GM12873 (cell line): ENCODE measurements around the gene HEXD.

Experiments used
- CTCF ChIP-seq: IDR thresholded peaks from 2 replicates; pipeline ENCODE4 v1.5.1; 2012; ENCODE audit warnings: low read depth, mild to moderate bottlenecking, moderate library complexity, low read length, control low read depth; ENCODE audit not compliant: insufficient read depth; ENCODE audit errors: missing control alignments

HEXD gene

GRCh38 chr17:82407255-82407654, 10.9 kb upstream of the HEXD start:
- no peak for TF ChIP-seq CTCF

GRCh38 chr17:82408288-82408937, 9.7 kb upstream of the HEXD start:
- TF ChIP-seq CTCF: no peak

GRCh38 chr17:82408938-82409318, 9.2 kb upstream of the HEXD start:
- no peak for TF ChIP-seq CTCF

GRCh38 chr17:82410014-82410716, 8.0 kb upstream of the HEXD start:
- TF ChIP-seq CTCF: no peak

GRCh38 chr17:82411396-82412053, 6.6 kb upstream of the HEXD start:
- TF ChIP-seq CTCF: no peak

- TF ChIP-seq CTCF: no peak
These were observed 5.3 kb upstream of the HEXD start for GRCh38 chr17:82412535-82413520.
